AG09319 (cell line): ENCODE data around the gene SLIT3.
A peak's percentile ranks its signal among the peaks of the same experiment; 100 is the strongest.

Experiments
- DNase-seq: peaks from one replicate; pipeline ENCODE4 v3.0.0-alpha.2; 2010; ENCODE audit warnings: low read depth; ENCODE audit errors: extremely low read depth
- TF ChIP-seq, protein P1 (sequence below): IDR thresholded peaks from 2 replicates; pipeline ENCODE4 v1.5.1; 2011; ENCODE audit warnings: low read depth, mild to moderate bottlenecking, inconsistent platforms, low read length, moderate library complexity

SLIT3 gene

DNA sequence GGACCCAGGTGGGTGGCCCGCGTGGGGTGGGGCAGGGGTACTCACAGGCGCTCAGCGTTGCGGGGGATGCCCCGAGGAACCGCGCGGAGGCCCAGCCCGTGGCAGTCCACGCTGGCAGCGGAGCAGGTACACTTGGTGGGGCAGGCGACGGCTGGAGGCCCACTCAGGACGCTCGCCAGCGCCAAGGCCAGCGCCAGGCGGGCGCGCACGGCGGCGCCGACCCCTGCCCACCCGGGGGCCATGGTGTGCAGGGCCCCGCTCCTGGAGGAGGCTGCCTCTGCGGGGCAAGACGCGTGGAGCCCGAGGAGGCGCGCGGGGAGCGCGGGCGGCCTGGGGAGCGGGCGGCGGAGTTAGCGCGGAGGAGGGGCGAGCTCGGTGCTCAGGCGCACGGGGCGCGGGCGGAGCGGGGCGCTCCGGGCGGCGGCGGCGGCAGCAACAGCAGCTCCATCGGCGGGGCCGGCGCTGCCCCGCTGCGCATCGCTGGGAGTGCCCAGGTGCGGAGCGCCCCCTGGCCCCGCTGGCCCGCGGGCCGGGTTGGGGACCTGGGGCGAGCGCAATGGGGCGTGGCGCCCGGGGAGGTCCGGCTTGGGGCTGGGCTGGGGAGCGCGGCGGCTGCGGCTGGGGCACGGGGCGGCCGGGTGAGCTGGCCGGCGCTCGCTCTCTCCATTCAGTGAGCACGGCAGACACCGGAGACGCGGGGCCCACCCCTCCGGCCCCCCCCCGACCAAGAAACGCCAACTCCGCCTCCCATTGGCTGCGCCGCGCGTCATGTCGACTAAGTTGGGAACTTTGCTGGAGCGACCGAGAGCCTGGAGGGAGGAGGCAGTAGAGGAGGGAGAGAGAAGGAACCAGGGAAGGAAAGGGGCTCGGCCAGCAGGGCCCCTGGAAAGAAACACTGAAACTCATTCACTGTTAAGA is at the start of gene SLIT3:
SLIT3 (minus strand) TSS at position 672 of the 918 bp plus-strand sequence; CDS start at position 242, 430 bp downstream.
- TF ChIP-seq, protein P1, sequence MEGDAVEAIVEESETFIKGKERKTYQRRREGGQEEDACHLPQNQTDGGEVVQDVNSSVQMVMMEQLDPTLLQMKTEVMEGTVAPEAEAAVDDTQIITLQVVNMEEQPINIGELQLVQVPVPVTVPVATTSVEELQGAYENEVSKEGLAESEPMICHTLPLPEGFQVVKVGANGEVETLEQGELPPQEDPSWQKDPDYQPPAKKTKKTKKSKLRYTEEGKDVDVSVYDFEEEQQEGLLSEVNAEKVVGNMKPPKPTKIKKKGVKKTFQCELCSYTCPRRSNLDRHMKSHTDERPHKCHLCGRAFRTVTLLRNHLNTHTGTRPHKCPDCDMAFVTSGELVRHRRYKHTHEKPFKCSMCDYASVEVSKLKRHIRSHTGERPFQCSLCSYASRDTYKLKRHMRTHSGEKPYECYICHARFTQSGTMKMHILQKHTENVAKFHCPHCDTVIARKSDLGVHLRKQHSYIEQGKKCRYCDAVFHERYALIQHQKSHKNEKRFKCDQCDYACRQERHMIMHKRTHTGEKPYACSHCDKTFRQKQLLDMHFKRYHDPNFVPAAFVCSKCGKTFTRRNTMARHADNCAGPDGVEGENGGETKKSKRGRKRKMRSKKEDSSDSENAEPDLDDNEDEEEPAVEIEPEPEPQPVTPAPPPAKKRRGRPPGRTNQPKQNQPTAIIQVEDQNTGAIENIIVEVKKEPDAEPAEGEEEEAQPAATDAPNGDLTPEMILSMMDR = no peak

DNA sequence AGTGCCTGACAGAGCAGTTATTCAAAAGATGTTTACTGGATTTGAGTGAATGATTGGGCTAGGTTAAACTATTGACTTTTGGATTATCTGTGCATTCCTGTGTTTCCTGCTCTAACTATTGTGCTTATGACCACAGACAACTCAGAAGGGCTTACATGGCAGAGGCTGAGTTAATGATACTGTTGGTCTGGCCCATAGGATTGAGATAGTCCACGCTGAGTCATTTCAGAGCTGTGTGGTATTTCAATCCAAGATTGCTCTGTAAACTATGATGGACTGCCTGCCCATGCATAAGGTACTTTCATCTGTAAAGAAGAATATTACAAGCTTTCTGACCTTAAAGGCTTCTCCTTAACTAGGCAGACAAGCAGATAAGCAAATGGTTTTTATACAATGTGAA is 49.1 kb upstream of the SLIT3 start:
- TF ChIP-seq, protein P1 = no peak
- no peak for DNase-seq

More for the DNA sequence above, at the start of gene SLIT3:
- DNase-seq = peak; percentile 79

DNA sequence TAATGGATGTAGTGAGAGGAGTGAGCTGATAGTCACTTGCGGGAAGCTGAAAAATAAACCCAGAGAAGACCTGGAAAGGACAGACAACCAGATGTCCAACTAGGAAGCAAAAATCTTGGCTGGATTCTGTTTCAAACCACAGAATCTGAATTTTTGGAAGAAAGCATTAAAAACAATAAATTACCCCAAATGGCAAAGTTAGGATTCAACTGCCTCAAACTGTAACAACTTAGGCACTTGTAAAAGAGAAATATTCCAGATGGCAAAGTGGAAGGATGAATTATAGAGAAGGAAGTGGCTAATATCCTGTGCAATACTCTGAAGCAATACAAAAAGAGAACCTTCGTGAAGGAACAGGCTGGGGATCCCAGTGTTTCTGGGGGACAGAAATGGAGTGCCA is 46.8 kb upstream of the SLIT3 start:
- DNase-seq = no peak
- TF ChIP-seq, protein P1 = no peak

DNA sequence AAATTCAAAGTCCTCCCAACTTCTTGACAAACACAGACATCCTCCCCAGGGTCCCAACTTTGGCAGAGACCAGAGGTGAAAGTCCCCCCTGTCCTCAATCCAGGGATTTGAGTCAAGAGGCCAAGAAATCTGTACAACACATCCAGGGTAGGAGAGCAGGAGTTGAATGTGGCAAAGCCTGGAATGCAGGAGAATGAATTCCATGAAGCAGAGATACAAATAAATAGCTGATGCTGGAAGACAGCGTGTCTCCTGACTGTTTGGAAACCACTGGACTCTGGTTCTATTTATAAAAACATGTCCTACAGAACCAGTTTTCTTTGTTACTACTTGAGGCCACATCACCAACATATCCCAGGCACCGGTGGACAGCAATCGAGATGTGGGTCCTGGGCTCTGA is 43.7 kb upstream of the SLIT3 start:
- DNase-seq = no peak
- TF ChIP-seq, protein P1 = no peak

DNA sequence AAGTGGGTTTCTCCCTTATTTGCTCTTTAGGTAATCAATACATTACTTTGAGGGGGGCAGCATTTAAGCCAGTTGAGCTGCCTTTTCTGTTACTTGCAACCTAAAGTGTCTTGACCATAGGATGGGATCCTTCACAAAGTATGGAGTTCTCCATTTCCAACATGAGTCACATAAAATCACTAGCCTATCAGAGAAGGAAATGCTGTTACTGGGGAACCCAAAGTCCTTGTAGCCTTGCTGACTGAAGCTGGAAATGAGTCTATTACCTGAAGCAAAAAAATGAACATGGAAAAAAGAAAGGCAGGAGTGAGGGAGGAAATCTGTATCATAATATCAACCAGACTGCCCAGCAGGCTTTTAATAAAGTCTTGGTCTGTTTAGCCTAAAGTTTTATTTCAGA is 42.8 kb upstream of the SLIT3 start:
- TF ChIP-seq, protein P1 = no peak
- no peak for DNase-seq

DNA sequence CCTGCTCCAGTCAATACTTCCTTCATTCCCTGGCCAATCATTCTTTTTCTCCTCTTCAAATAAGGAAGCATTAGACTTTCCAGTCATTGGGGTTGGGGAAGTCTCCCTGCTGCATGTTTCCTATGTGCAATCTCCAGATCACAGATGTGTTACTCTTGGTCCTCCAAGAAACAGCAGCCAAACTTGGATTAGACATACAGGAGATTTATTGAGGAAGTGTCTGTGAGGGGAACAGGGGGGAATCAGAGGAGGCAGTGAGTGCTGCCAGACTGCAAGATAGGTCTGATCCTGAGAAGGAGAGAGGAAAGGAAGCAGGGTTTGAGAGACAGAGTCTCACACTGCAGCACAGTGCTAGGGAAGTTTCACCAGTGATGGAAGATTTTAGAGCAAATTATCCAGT is 40.6 kb upstream of the SLIT3 start:
- no peak for DNase-seq
- TF ChIP-seq, protein P1 = no peak

DNA sequence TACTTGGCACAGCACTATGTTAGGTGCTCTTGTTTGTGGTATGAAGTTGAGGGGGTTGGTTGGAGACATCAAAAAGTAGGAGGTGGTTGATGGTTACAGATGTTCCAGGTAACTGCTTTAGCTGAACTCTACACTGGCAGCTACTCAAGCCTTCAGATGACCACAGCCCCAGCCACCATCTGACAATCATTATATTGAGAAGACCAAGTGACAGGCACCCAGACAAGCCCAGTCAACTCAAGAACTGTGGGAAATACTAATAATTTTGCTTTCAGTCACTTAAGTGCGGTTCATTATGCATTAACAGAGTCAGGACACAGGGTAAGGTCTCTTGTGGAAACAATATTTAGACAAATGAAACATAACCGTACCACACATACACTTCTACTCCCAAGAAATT is 38.9 kb upstream of the SLIT3 start:
- TF ChIP-seq, protein P1 = no peak
- no peak for DNase-seq
